Effector memory CD8-positive, alpha-beta T cell (primary cell): ENCODE data around the gene FIGLA.
"Not testable (repeated sequence)": the region's sequence is repeated elsewhere in the genome, so short reads cannot be mapped to it uniquely, and the experiment has no call there.

Source experiments
- ATAC-seq: fragments of 150-1000 bp; cut with Tn5 transposase; replicated peaks from 2 replicates; pipeline ENCODE4 v1.10.0; 2021; ENCODE audit warnings: mild to moderate bottlenecking, moderate library complexity
- DNase-seq, 3 experiments: peaks; one replicate each; pipeline ENCODE4 v3.0.0; 2021
- H3K27ac Mint-ChIP-seq, 2 donors: one replicate each; pipeline ENCODE4 v1.8.0; 2022; ENCODE audit warnings: mild to moderate bottlenecking in 2 of 2, mixed read lengths in 2 of 2, moderate library complexity in 2 of 2
- H3K27me3 Mint-ChIP-seq, 2 donors: one replicate each; pipeline ENCODE4 v1.8.0; 2022; ENCODE audit warnings: mixed read lengths in 2 of 2
- H3K36me3 Mint-ChIP-seq: one replicate; pipeline ENCODE4 v1.8.0; 2022; ENCODE audit warnings: mild to moderate bottlenecking, moderate library complexity, mixed read lengths; ENCODE audit not compliant: insufficient read depth
- H3K4me1 Mint-ChIP-seq, 2 donors: one replicate each; pipeline ENCODE4 v1.8.0; 2022; ENCODE audit warnings: low read depth in 2 of 2, mixed read lengths in 2 of 2
- H3K4me3 Mint-ChIP-seq, 2 donors: one replicate each; pipeline ENCODE4 v1.8.0; 2022; ENCODE audit warnings: mild to moderate bottlenecking in 2 of 2, mixed read lengths in 2 of 2, moderate library complexity in 2 of 2
- H3K9me3 Mint-ChIP-seq, 2 donors: one replicate each; pipeline ENCODE4 v1.8.0; 2022; ENCODE audit warnings: mixed read lengths in 2 of 2

The FIGLA gene

DNA sequence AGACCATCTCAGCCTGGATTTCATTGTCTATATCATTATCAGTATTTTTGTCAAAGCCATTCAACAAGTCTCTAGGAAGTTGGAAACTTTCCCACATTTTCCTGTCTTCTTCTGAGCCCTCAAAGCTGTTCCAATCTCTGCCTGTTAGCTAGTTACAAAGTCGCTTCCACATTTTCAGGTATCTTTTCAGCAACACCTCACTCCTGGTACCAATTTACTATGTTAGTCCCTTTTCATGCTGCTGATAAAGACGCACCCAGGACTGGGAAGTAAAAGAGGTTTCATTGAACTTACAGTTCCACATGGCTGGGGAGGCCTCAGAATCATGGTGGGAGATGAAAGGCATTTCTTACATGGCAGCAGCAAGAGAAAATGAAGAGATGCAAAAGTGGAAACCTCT, 9.3 kb upstream of the FIGLA start:
- Mint-ChIP-seq H3K9me3 (peaks cover 5 to 8% of the 10 kb centered on the region in 2 donors), H3K36me3 (no peaks in the 10 kb centered on the region), H3K4me1 (peaks cover 0 to 2% of the 10 kb centered on the region in 2 donors), H3K27ac (no peak overlapping the region), H3K27me3 (peaks cover 0 to 55% of the 10 kb centered on the region in 2 donors), H3K4me3 (no peak overlapping the region)
- ATAC-seq (no peak), DNase-seq (no peak)

DNA sequence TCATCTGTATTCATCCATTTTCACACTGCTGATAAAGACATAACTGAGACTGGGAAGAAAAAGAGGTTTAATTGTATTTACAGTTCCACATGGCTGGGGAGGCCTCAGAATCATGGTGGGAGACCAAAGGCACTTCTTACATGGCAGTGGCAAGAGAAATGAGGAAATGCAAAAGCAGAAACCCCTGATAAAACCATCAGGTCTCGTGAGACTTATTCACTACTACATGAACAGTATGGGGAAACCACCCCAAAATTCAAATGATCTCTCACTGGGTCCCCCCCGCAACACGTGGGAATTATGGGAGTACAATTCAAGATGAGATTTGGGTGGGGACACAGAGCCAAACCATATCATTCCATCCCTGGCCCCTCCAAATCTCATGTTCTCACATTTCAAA, 7.6 kb upstream of the FIGLA start:
- DNase-seq, H3K36me3 Mint-ChIP-seq, ATAC-seq, H3K9me3 Mint-ChIP-seq, H3K27ac Mint-ChIP-seq, H3K4me3 Mint-ChIP-seq, H3K4me1 Mint-ChIP-seq: not testable (repeated sequence)
- H3K27me3 Mint-ChIP-seq = peaks cover 6 to 70% of the 10 kb centered on the region in 2 donors

DNA sequence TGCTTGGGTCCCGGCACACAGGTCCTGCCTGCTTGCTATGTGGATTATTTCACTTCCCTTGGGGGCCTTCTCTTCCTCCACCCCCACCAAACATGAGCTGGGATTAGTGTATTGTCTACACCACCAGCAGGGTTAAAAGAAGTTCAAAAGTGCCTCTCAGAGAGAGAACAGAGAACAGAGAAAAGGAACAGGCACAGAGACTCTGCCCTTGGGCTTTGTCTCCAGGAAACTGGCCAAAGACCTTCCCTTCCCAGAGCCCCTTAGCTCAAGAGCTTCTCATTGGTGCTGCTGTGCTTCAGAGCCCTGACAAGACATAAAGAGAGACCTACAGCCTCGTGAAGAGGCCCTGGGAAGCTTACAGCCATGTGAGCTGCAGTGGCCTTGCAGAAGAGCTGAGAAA, 7.1 kb upstream of the FIGLA start:
- peaks cover 5 to 8% of the 10 kb centered on the region in 2 donors for H3K9me3 Mint-ChIP-seq
- ATAC-seq (no peak), DNase-seq (no peak)
- no peaks in the 10 kb centered on the region for H3K36me3 Mint-ChIP-seq
- H3K27me3 Mint-ChIP-seq = peaks cover 9 to 75% of the 10 kb centered on the region in 2 donors
- no peak overlapping the region for H3K27ac Mint-ChIP-seq
- no peak overlapping the region for H3K4me3 Mint-ChIP-seq
- peaks cover 0 to 2% of the 10 kb centered on the region in 2 donors for H3K4me1 Mint-ChIP-seq

DNA sequence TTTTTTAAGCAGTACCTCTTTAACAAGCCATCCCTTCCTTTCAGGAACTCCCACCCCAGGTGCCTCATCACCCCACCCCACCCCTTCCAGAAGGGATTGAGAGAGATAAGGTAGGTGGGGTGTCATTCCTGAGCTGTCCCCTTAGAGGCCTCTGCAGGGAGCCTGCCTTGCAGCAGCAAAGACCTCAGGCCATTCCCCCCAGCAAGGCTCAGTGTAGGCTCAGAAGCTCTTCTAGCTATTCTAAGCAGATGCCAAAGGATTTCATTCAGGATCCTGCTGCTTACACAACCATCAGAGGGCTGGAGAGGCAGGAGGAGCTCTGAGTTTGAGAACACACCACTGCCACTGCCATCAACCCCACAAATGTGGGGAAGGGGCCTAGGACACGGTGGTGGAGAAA, 5.8 kb upstream of the FIGLA start:
- Mint-ChIP-seq H3K36me3 (no peaks in the 10 kb centered on the region), H3K9me3 (peaks cover 5 to 8% of the 10 kb centered on the region in 2 donors), H3K4me3 (no peak overlapping the region), H3K27ac (no peak overlapping the region), H3K27me3 (peaks cover 18 to 80% of the 10 kb centered on the region in 2 donors), H3K4me1 (peaks cover 0 to 2% of the 10 kb centered on the region in 2 donors)
- DNase-seq (no peak), ATAC-seq (no peak)

DNA sequence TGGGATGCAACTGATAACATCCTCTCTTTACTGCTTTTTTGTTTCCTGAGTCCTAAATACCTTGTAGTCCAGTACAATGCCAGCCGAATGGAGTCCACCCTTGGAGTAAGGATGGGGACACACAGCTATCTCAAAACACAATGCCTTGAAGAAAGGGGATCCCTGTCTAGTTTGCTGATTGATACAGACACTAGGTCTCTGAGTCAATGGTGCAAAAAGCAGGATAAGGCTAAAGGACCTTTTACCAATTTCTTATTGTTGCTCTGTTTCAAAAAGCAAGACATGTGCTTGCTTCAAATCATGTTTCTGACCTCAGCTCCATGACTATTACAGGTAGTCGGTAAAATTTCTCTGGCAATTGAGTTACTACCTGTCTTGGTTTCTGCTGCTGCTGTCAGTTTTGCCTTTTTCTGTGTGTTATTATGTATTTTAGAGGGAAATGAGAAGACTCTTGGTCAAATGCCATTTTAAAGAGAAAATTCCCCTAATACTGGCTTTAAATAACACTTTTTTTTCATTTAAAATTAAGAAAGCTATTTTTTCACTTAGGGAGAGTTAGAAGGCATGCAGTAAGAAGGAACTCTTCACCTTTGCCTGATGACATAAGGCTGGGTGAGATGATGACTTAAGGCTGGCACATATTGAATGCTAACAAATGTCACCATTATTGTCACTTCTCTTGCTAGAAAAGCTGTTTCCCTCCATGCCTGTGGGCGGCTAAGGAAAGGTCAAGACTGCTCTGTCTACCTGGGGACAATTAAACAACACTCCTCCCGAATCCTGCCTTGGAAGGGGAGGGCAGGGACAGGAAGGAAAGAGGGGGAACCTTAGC, 4.9 kb upstream of the FIGLA start:
- DNase-seq = no peak
- Mint-ChIP-seq H3K27ac (no peak overlapping the region), H3K4me3 (no peak overlapping the region), H3K27me3 (peaks cover 22 to 77% of the 10 kb centered on the region in 2 donors), H3K9me3 (peaks cover 5 to 8% of the 10 kb centered on the region in 2 donors), H3K36me3 (no peaks in the 10 kb centered on the region), H3K4me1 (peaks cover 0 to 2% of the 10 kb centered on the region in 2 donors)
- no peak for ATAC-seq

DNA sequence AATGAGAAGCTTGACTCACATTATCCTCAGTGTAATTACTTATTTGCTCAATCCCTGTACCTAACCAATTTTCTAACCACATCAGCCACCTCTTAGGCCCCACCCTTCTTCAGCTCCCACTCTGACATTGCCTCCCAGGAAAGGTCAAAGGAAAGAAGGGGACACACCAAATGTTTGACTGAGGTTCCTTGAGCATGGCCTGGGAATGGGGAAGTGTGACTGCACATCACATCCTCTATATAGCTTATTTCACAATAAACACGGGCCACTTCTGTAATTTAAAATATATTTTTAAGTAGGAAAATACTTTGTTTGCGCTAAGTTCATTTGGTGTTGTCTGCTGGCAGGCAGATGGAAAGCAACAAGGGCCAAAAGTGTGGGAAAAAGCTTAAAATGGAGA, 3.0 kb upstream of the FIGLA start:
- H3K27ac Mint-ChIP-seq = no peak overlapping the region
- no peak for ATAC-seq
- H3K4me1 Mint-ChIP-seq = peaks cover 6 to 8% of the 10 kb centered on the region in 2 donors
- H3K27me3 Mint-ChIP-seq = peaks cover 33 to 70% of the 10 kb centered on the region in 2 donors
- H3K9me3 Mint-ChIP-seq = no peaks in the 10 kb centered on the region
- H3K4me3 Mint-ChIP-seq = no peak overlapping the region
- no peak for DNase-seq
- peaks cover 2% of the 10 kb centered on the region for H3K36me3 Mint-ChIP-seq

DNA sequence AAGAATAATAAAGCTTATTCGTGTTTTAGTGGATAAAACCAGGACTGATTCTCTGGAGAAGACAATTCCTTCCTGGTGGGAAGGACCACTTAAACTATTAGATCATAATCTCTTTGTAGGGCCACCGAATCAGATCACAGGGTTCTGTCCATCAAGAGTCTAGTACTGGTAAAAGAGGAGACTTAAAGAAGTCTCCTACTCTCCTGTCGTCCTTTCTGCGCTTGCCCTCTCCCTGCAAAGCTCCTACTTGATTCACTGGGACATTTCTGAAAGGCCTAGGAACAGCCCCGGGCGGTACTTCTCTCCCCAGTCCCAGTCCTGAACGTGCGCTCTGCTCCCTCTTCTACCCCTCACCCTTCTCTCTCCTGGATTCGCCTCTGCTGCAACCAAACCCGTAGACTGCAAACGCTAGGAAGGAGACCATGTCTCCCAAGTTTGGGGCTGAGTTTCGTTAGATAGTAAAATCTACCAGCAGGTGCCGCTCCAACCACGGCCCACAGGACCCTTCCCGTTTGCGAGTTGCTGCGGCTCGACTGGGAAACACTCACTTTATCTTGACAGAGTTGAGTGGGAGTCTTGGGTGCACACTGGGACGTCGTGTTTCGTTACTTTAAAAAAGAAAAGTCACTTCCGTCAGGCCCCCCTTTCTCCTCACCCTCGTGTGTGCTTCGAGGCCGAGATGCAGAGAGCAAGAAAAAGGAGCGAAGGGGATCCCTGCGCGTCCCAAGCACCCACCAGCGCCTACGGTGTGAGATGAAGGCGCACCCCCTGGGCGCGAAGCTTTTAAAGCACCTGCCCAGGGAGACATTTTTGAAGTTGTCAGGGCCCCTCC, 923 bp downstream of the FIGLA start:
- DNase-seq = peak; percentile 48 to 54 (median 52)
- H3K27me3 Mint-ChIP-seq = peaks cover 53 to 79% of the 10 kb centered on the region in 2 donors
- peaks cover 5 to 10% of the 10 kb centered on the region in 2 donors for H3K4me1 Mint-ChIP-seq
- peak overlapping the region; percentile 68 to 71 for H3K4me3 Mint-ChIP-seq
- peaks cover 2% of the 10 kb centered on the region for H3K36me3 Mint-ChIP-seq
- no peaks in the 10 kb centered on the region for H3K9me3 Mint-ChIP-seq
- no peak overlapping the region for H3K27ac Mint-ChIP-seq
- peak; percentile 74 for ATAC-seq

DNA sequence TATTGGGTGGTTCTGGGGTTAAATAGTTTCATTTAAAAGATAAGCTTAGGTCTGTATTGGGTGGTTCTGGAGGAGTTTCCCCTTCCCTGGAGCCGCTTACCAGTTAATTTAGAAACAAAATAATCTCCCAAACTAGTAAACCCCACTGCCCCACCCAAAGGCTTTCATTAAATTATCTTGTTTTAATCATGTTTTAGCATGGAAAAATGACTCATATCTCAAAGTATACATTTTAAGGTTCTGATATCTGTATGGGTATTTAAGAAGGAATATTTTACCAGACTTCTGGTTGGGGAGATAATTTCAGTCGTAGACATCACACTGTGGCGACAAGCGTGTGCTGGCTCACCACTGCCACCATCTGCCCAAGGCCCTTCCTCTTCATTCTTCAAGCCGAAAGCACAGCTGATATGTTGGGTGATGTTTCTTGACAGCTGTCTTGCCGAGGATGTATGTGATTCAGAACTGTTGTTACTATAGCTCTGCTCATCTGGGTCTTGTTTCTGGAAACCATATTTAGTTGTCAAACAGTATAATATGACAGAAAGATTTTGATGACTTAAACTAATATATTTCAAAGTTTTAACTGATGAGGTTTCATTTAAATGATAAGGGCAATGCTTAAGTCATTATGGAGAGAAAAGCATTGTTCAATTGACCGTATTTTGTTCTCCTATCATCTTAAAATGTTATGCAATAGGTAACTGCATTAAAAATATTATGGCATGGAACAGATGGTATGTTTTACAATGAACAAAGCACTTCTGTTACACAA, 5.1 kb downstream of the FIGLA start:
- H3K9me3 Mint-ChIP-seq = no peaks in the 10 kb centered on the region
- peaks cover 2% of the 10 kb centered on the region for H3K36me3 Mint-ChIP-seq
- H3K4me1 Mint-ChIP-seq = peaks cover 5 to 10% of the 10 kb centered on the region in 2 donors
- peak; percentile 57 for ATAC-seq
- peak in 1 of 3 experiments; percentile 10 for DNase-seq
- H3K27ac Mint-ChIP-seq = no peak overlapping the region
- H3K4me3 Mint-ChIP-seq = no peak overlapping the region
- peaks cover 44 to 56% of the 10 kb centered on the region in 2 donors for H3K27me3 Mint-ChIP-seq

DNA sequence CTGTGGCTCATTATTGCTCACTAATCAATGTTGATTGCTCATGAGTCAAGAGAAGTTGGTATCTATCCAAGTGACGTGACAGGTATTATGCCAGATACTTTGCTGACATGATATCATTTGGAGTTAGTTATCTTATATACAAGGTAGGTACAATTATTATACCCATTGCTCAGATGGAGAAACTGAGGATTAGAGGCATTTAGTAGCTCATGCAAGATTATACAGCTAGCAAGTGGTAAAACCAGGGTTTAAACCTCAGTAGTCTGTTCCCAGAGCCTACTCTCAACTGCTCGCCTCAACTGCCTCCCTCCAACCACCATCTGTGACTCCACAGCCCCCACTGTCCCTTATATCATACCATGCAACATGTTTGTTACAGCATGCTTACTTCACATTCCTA, 6.1 kb downstream of the FIGLA start:
- peaks cover 0 to 5% of the 10 kb centered on the region in 2 donors for H3K4me1 Mint-ChIP-seq
- no peaks in the 10 kb centered on the region for H3K9me3 Mint-ChIP-seq
- H3K27me3 Mint-ChIP-seq = peaks cover 47 to 58% of the 10 kb centered on the region in 2 donors
- no peak for ATAC-seq
- H3K36me3 Mint-ChIP-seq = peaks cover 3% of the 10 kb centered on the region
- no peak overlapping the region for H3K27ac Mint-ChIP-seq
- H3K4me3 Mint-ChIP-seq = no peak overlapping the region
- no peak for DNase-seq

DNA sequence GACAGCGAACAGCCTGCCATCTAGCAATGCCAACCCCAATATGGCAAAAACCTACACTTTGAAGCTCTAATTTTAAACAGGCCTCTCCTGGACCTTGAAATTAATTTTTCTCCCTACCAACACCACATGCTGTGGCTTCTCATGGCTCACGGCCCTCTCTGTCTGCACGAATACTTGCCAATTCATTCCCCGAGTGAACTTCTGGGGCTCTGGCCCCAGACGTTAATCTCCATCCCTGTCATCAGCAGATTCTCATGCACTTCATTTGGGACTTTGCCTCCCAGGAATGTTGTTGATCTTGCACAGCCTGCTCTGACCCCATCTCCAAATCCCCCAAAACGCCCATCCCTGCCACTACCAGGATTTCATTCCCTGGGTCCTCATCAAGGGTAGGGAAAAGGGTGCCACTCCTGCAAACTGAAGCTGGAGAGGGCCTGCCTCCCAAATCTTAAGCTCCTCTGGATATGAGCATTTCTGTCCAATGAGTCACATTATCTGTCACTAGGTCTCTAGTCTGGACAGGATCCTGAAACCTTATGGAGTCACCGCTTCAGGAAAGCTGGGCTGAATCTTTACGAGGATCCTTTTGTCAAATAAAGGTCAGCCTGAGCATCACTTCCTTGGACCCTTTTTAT, 10.4 kb downstream of the FIGLA start:
- Mint-ChIP-seq H3K36me3 (peaks cover 3% of the 10 kb centered on the region), H3K27ac (no peak overlapping the region), H3K27me3 (peaks cover 32 to 54% of the 10 kb centered on the region in 2 donors), H3K4me3 (no peak overlapping the region), H3K9me3 (no peaks in the 10 kb centered on the region), H3K4me1 (no peaks in the 10 kb centered on the region)
- ATAC-seq (no peak), DNase-seq (no peak)

DNA sequence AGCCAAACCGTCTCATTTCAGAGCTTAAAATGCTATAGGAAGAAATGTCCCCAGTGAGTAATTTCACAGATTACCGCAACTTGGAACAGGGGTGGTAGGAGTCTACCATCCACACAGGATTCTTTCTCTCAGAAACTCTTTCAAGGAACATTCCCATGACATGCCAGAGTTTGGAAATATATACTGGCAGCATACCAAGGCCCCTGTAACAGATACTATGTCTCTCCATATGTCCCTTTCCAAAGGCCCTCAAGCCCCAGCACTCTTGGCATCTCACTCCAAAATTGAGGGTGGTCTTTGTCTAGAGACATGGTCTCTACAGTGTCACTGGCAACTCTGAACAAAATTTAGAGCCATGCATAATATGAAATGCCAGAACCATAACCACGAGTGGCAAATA, 11.0 kb downstream of the FIGLA start:
- peaks cover 3% of the 10 kb centered on the region for H3K36me3 Mint-ChIP-seq
- H3K4me3 Mint-ChIP-seq = no peak overlapping the region
- H3K27ac Mint-ChIP-seq = no peak overlapping the region
- H3K27me3 Mint-ChIP-seq = peaks cover 38 to 59% of the 10 kb centered on the region in 2 donors
- no peaks in the 10 kb centered on the region for H3K9me3 Mint-ChIP-seq
- no peak for ATAC-seq
- DNase-seq = no peak
- H3K4me1 Mint-ChIP-seq = no peaks in the 10 kb centered on the region

DNA sequence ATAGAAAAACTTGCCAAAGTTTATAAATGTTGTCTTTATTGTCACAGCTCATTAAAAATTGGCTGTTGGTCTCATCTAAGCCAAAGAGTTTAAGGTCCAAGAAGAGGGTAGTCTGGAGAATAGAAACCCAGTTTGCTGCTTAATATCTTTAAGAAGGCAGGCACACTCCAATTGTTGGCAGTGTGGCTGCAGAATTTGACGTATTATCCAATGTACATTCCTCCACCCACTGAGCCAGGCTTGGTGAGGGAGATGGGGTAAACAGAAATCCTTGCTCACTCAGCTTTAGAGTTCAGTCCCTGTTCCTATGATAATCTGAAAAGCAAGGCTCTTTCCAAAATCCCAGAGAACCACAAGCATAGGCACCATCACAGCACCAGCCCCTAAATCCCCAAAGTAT, 11.8 kb downstream of the FIGLA start:
- DNase-seq = no peak
- Mint-ChIP-seq H3K4me3 (no peak overlapping the region), H3K27ac (no peak overlapping the region), H3K36me3 (peaks cover 3% of the 10 kb centered on the region), H3K27me3 (peaks cover 46 to 68% of the 10 kb centered on the region in 2 donors), H3K4me1 (no peaks in the 10 kb centered on the region), H3K9me3 (no peaks in the 10 kb centered on the region)
- ATAC-seq = no peak

DNA sequence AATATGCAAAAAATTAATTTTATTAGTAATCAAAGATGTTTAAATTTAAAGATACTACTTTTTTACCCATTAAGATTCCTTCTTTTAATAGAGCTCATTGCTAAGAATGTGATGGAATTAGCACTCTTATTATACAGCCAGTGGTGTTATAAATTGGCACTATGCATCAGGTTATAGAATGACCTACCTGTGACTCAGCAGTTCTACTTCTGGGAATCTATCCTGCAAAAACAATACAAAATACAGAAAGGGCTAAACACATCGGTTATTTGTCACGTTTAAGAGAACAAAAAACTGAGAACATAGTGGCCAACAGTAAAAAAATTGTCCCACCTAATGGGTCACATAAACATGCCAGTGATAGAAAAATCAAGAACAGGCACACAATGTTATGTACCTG, 13.0 kb downstream of the FIGLA start:
- peaks cover 3% of the 10 kb centered on the region for H3K36me3 Mint-ChIP-seq
- H3K27me3 Mint-ChIP-seq = peaks cover 58 to 80% of the 10 kb centered on the region in 2 donors
- H3K9me3 Mint-ChIP-seq = no peaks in the 10 kb centered on the region
- H3K4me1 Mint-ChIP-seq = no peaks in the 10 kb centered on the region
- no peak for ATAC-seq
- H3K4me3 Mint-ChIP-seq = no peak overlapping the region
- no peak for DNase-seq
- no peak overlapping the region for H3K27ac Mint-ChIP-seq
